HG03159 (cell line): Measurements from ENCODE around the gene KCNC3.

Experiments
- ATAC-seq: cut with Tn5 transposase; IDR thresholded peaks from one replicate; pipeline ENCODE4 v1.9.1; 2021; ENCODE audit warnings: mild to moderate bottlenecking, moderate library complexity; ENCODE audit not compliant: unreplicated experiment

Gene KCNC3

GRCh38 chr19:50280074-50280473 is 49.1 kb downstream of the KCNC3 start:
- ATAC-seq = no peak

- ATAC-seq = no peak
These were observed 51.1 kb downstream of the KCNC3 start for GRCh38 chr19:50277966-50278580.

GRCh38 chr19:50276370-50277063 is 52.7 kb downstream of the KCNC3 start:
- no peak for ATAC-seq

GRCh38 chr19:50275577-50276368 is 53.4 kb downstream of the KCNC3 start:
- no peak for ATAC-seq

- ATAC-seq = no peak
These were observed 55.4 kb downstream of the KCNC3 start for GRCh38 chr19:50273821-50274220.

GRCh38 chr19:50272263-50272897 is 56.8 kb downstream of the KCNC3 start:
- ATAC-seq = no peak

- ATAC-seq = no peak
These were observed 59.5 kb downstream of the KCNC3 start for GRCh38 chr19:50269653-50270052.

- no peak for ATAC-seq
These were observed 60.7 kb downstream of the KCNC3 start for GRCh38 chr19:50268501-50268900.

- no peak for ATAC-seq
These were observed 61.1 kb downstream of the KCNC3 start for GRCh38 chr19:50268041-50268440.

- ATAC-seq = no peak
These were observed 62.3 kb downstream of the KCNC3 start for GRCh38 chr19:50266896-50267295.

- no peak for ATAC-seq
These were observed 63.1 kb downstream of the KCNC3 start for GRCh38 chr19:50266041-50266440.

GRCh38 chr19:50264483-50265186 is 64.5 kb downstream of the KCNC3 start:
- ATAC-seq = no peak

- no peak for ATAC-seq
These were observed 66.0 kb downstream of the KCNC3 start for GRCh38 chr19:50263176-50263575.
